K562 (cell line): Measurements from ENCODE around the gene MARK3. TPM values are rescaled to one million over a fixed set of nuclear protein-coding genes. Genes with fewer than 3 reads are reported as not detected.
A peak's percentile ranks its signal among the peaks of the same experiment; 100 is the strongest.

Experiments used
- BRF1 ChIP-seq: IDR thresholded peaks from 3 replicates; pipeline ENCODE4 v1.6.1; 2011; ENCODE audit warnings: borderline replicate concordance, mild to moderate bottlenecking; ENCODE audit not compliant: insufficient read length; ENCODE audit errors: extremely low read depth
- CSDE1 ChIP-seq, 2 experiments: fragments of 450-650 bp; IDR thresholded peaks; 2 replicates each; pipeline ENCODE4 v1.6.1; 2016; ENCODE audit warnings: mild to moderate bottlenecking in 1 of 2
- FOS ChIP-seq: IDR thresholded peaks from 3 replicates; pipeline ENCODE4 v1.6.1; 2011; ENCODE audit not compliant: insufficient read length; ENCODE audit errors: extremely low read depth
- HOXB6 ChIP-seq: fragments of 250-450 bp; sonication (Bioruptor Pico); IDR thresholded peaks from 2 replicates; pipeline ENCODE4 v1.5.1; 2022; ENCODE audit warnings: mild to moderate bottlenecking, borderline replicate concordance
- KDM2B ChIP-seq: fragments of 250-450 bp; sonication (Bioruptor Pico); IDR thresholded peaks from 2 replicates; pipeline ENCODE4 v1.8.0; 2021; ENCODE audit warnings: mild to moderate bottlenecking, moderate library complexity
- NFE2L1 ChIP-seq: fragments of 450-650 bp; IDR thresholded peaks from 2 replicates; pipeline ENCODE4 v1.6.1; 2016; ENCODE audit warnings: missing genetic modification characterization, low read depth, mild to moderate bottlenecking, missing compliant biosample characterization, moderate library complexity, borderline replicate concordance
- NFIX ChIP-seq: fragments of 250-450 bp; sonication (Bioruptor Pico); IDR thresholded peaks from 2 replicates; pipeline ENCODE4 v1.4.0; 2020; ENCODE audit warnings: low read depth, mild to moderate bottlenecking, moderate library complexity
- POLR2AphosphoS2 ChIP-seq: IDR thresholded peaks from 2 replicates; pipeline ENCODE4 v1.6.1; 2012; ENCODE audit warnings: low read length, improper control_type of control experiment
- RBM34 ChIP-seq: fragments of 200-400 bp; formaldehyde crosslinking; IDR thresholded peaks from 2 replicates; pipeline ENCODE4 v1.6.1; 2018; ENCODE audit warnings: low read length, borderline replicate concordance; ENCODE audit not compliant: insufficient read depth
- SFPQ ChIP-seq: fragments of 200-400 bp; formaldehyde crosslinking; IDR thresholded peaks from 2 replicates; pipeline ENCODE4 v1.6.1; 2017; ENCODE audit warnings: mild to moderate bottlenecking, low read depth, low read length, moderate library complexity
- SMAD2 ChIP-seq: fragments of 150-350 bp; IDR thresholded peaks from 2 replicates; pipeline ENCODE4 v1.6.1; 2014; ENCODE audit warnings: low read depth, mild to moderate bottlenecking, low read length
- U2AF1 ChIP-seq: fragments of 200-400 bp; formaldehyde crosslinking; optimal IDR thresholded peaks from 2 replicates; pipeline ENCODE3; 2017; ENCODE audit warnings: mild to moderate bottlenecking, low read depth, low read length, moderate library complexity
- ZBED1 ChIP-seq: IDR thresholded peaks from 2 replicates; pipeline ENCODE4 v1.6.1; 2014
- ZHX1 ChIP-seq: fragments of 150-350 bp; conservative IDR thresholded peaks from 2 replicates; pipeline ENCODE4 v1.6.1; 2014; ENCODE audit warnings: low read length
- ZNF143 ChIP-seq: sonication (generic); formaldehyde crosslinking; IDR thresholded peaks from 2 replicates; pipeline ENCODE4 v1.9.0; 2022; ENCODE audit warnings: mild to moderate bottlenecking, missing genetic modification reagents
- ZNF239 ChIP-seq: fragments of 250-450 bp; sonication (Bioruptor Pico); IDR thresholded peaks from 2 replicates; pipeline ENCODE4 v1.4.0; 2020; ENCODE audit warnings: mild to moderate bottlenecking
- ZNF263 ChIP-seq: sonication (generic); formaldehyde crosslinking; IDR thresholded peaks from 2 replicates; pipeline ENCODE4 v1.8.0; 2022; ENCODE audit warnings: mild to moderate bottlenecking, missing genetic modification reagents, borderline replicate concordance
- ZNF699 ChIP-seq: fragments of 250-450 bp; sonication (Bioruptor Pico); IDR thresholded peaks from 2 replicates; pipeline ENCODE4 v1.8.0; 2021; ENCODE audit warnings: mild to moderate bottlenecking, moderate library complexity; ENCODE audit not compliant: insufficient replicate concordance
- ZNF707 ChIP-seq: fragments of 250-450 bp; sonication (Bioruptor Pico); conservative IDR thresholded peaks from 2 replicates; pipeline ENCODE4 v1.8.0; 2022; ENCODE audit warnings: inconsistent platforms, mild to moderate bottlenecking, moderate library complexity
- ZNF766 ChIP-seq: fragments of 200-800 bp; sonication (Bioruptor generic); conservative IDR thresholded peaks from 2 replicates; pipeline ENCODE4 v1.6.1; 2016; ENCODE audit warnings: missing genetic modification characterization, missing compliant biosample characterization
- ZZZ3 ChIP-seq: fragments of 450-650 bp; IDR thresholded peaks from 2 replicates; pipeline ENCODE4 v1.6.1; 2016; ENCODE audit warnings: antibody characterized with exemption, mild to moderate bottlenecking, moderate library complexity
- polyA plus RNA-seq, 8 experiments: library from polyadenylated mRNA; depleted of rRNA in 4 of 8; stranded (reverse) in 5 of 8; unstranded in 3 of 8; fragments of >200 nt; fragmentation: Nextera tagmentation in 2 of 8; fragmentation: Illumina TruSeq in 1 of 8; extraction: Ambion mirVana in 2 of 8; extraction: Trizol in 1 of 8; gene quantifications; 2 replicates each; pipeline versions ENCODE4 v1.2.1 to v1.2.3, GENCODE V29; 2011 to 2014; ENCODE audit warnings: inconsistent platforms in 1 of 8, missing spikeins in 1 of 8
- total RNA-seq, 7 experiments: library from RNA; depleted of rRNA in 6 of 7; stranded (reverse); fragments of >200 nt in 6 of 7; fragmentation: Illumina TruSeq in 2 of 7; extraction: Trizol in 2 of 7; gene quantifications; 2 replicates each; pipeline versions ENCODE4 v1.2.1 to v1.2.3, GENCODE V29; 2011 to 2021; ENCODE audit warnings: low replicate concordance in 1 of 7

The MARK3 gene
- total and polyA plus RNA-seq, 9 of the 15 experiments (the other 6 are each of a cell fraction or from before 2014, with no cell fraction given): 10.1 to 68.7 (median 56.3) TPM

GRCh38 chr14:103520657-103521437 is 135.6 kb downstream of the MARK3 start (continued):
- TF ChIP-seq ZNF263 (CRISPR knock-in tag): peak; percentile 89
- TF ChIP-seq KDM2B (CRISPR knock-in tag): 0 out of 2 replicates have a peak, but pooled peaks have one; percentile 35
- no peak for TF ChIP-seq SFPQ
- TF ChIP-seq ZNF707 (CRISPR knock-in tag): no peak
- TF ChIP-seq HOXB6 (CRISPR knock-in tag): no peak
- no peak for TF ChIP-seq SMAD2
- no peak for TF ChIP-seq NFE2L1 (tag)
- TF ChIP-seq U2AF1: no peak
- no peak for TF ChIP-seq ZNF766 (CRISPR knock-in tag)
- TF ChIP-seq ZHX1: no peak
- no peak for TF ChIP-seq ZNF699 (CRISPR knock-in tag)
- TF ChIP-seq ZBED1: peak; percentile 61; the same call in 1 of the 2 replicates
- TF ChIP-seq CSDE1 (IDR thresholded peaks at IDR 0.05): no peak
- TF ChIP-seq ZZZ3: no peak
- TF ChIP-seq ZNF143 (CRISPR knock-in tag): no peak
- no peak for TF ChIP-seq FOS
- TF ChIP-seq ZNF239 (CRISPR knock-in tag): no peak
- TF ChIP-seq RBM34: no peak
- TF ChIP-seq NFIX (CRISPR knock-in tag): no peak
- TF ChIP-seq POLR2AphosphoS2: no peak; the same call in 1 of the 2 replicates
- TF ChIP-seq BRF1: no peak
